ENCODE data around the gene SYT12. TPM values are rescaled to one million over a fixed set of nuclear protein-coding genes. Genes with fewer than 3 reads are reported as not detected.

SYT12 gene
- total and polyA plus RNA-seq, 2 of the 13 experiments (the other 11 are each of a cell fraction or from before 2014, with no cell fraction given): 0.01 to 0.02 TPM

DNA sequence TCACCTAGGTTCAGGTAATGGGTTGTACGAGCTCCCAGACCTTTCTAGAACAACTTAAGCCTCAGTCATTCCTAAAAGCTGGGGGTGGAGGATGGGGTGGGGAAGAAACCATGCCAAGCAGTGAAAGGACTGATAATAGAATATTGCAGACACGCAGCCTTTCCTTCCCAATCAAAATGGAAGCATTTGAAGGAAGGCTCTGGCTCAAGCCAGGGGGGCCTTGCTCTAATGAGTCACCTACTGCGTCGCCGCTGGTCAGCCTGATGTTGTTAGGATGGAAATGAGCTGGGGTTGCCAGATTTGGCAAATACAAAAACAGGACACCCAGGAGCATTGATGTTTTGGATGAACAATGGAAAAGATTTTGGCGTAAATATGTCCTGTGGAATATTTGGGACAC, 6.2 kb downstream of the SYT12 start (continued):
- TF ChIP-seq, protein P1, sequence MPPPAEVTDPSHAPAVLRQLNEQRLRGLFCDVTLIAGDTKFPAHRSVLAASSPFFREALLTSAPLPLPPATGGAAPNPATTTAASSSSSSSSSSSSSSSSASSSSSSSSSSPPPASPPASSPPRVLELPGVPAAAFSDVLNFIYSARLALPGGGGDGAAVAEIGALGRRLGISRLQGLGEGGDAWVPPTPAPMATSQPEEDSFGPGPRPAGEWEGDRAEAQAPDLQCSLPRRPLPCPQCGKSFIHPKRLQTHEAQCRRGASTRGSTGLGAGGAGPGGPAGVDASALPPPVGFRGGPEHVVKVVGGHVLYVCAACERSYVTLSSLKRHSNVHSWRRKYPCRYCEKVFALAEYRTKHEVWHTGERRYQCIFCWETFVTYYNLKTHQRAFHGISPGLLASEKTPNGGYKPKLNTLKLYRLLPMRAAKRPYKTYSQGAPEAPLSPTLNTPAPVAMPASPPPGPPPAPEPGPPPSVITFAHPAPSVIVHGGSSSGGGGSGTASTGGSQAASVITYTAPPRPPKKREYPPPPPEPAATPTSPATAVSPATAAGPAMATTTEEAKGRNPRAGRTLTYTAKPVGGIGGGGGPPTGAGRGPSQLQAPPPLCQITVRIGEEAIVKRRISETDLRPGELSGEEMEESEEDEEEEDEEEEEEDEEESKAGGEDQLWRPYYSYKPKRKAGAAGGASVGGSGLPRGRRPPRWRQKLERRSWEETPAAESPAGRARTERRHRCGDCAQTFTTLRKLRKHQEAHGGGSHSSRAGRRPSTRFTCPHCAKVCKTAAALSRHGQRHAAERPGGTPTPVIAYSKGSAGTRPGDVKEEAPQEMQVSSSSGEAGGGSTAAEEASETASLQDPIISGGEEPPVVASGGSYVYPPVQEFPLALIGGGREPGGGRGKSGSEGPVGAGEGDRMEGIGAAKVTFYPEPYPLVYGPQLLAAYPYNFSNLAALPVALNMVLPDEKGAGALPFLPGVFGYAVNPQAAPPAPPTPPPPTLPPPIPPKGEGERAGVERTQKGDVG (CRISPR knock-in tag; IDR thresholded peaks at IDR 0.05; ENCODE audit: borderline replicate concordance): no peak
- TF ChIP-seq ZNF558 (CRISPR knock-in tag; IDR thresholded peaks at IDR 0.05; ENCODE audit: borderline replicate concordance) (no peak), ZBTB21 (CRISPR knock-in tag; IDR thresholded peaks at IDR 0.05) (no peak), BRCA1 (CRISPR knock-in tag; IDR thresholded peaks at IDR 0.05) (no peak), CCAR2 (optimal IDR thresholded peaks at IDR 0.05; ENCODE audit: low read depth, low read length) (no peak)

DNA sequence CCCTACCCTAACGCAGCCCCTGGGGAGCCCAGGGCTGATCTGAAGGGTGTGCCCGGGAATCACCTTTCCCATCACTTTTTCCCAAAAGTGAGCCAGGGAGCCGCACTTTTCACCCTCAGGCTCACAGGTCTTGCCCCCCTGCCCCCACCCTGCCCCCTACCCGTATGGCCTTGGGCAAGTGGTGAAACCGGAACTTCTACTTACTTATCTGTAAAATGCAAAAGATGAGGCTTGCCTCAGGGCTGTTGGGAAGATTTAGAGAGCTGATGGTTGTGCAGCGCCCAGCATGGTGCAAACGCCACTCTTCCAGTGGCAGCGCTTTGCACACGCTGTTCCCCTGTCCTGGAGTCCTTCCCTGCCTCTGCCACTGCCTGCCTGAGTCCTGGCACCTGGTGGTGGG, 8.0 kb downstream of the SYT12 start:
- Histone ChIP-seq H3K4me1 (ENCODE audit: insufficient read depth, low read length) (no peaks in the 10 kb centered on the region), H4K20me1 (ENCODE audit: insufficient read depth, low read length) (no peaks in the 10 kb centered on the region), H3K79me2 (ENCODE audit: insufficient read depth, low read length) (no peaks in the 10 kb centered on the region), H3K27me3 (ENCODE audit: control insufficient read depth in 1 of 2, insufficient read depth in 2 of 2, low read length in 2 of 2) (peaks cover 0 to 32% of the 10 kb centered on the region in 2 experiments; a peak in 4 of 5 replicates), H3K9ac (ENCODE audit: insufficient read depth, low read depth, low read length) (no peak overlapping the region), H2AFZ (ENCODE audit: low read length) (no peak overlapping the region), H3K4me2 (ENCODE audit: low read depth, low read length) (no peak overlapping the region), H3K27ac (ENCODE audit: extremely low read length, insufficient read depth, low read length) (no peak overlapping the region), H3K4me3 (replicated peaks in 1 of 3; ENCODE audit: insufficient read depth in 1 of 3, low read depth in 2 of 3, low read length in 3 of 3) (no peak overlapping the region), H3K9me3 (ENCODE audit: low read length) (no peaks in the 10 kb centered on the region), H3K36me3 (replicated peaks in 1 of 2; ENCODE audit: control insufficient read depth in 1 of 2, insufficient read depth in 2 of 2, low read length in 2 of 2) (no peaks in the 10 kb centered on the region)
- DNase-seq (ENCODE audit: low spot score) (no peak), FAIRE-seq (no peak), ATAC-seq (no peak)
- in situ Hi-C loops (cut with HindIII; ENCODE audit: extremely low pct_ligation_motif_present, low pct_unique_long_range_greater_than_20kb): no loop called here
- TF ChIP-seq PRPF4 (IDR thresholded peaks at IDR 0.05; ENCODE audit: low read depth, low read length, poor library complexity, severe bottlenecking) (no peak), ZNF235 (CRISPR knock-in tag; IDR thresholded peaks at IDR 0.05; ENCODE audit: borderline replicate concordance) (no peak), ZNF749 (CRISPR knock-in tag; IDR thresholded peaks at IDR 0.05; ENCODE audit: borderline replicate concordance) (no peak), PAX8 (CRISPR knock-in tag; IDR thresholded peaks at IDR 0.05; ENCODE audit: borderline replicate concordance) (no peak), ADNP (CRISPR knock-in tag; IDR thresholded peaks at IDR 0.05) (no peak), NCOR1 (IDR thresholded peaks at IDR 0.05; ENCODE audit: borderline replicate concordance, low read length) (no peak), FOSL1 (CRISPR knock-in tag; IDR thresholded peaks at IDR 0.05; ENCODE audit: borderline replicate concordance) (no peak), SSRP1 (CRISPR knock-in tag; IDR thresholded peaks at IDR 0.05) (no peak), ZNF570 (CRISPR knock-in tag; IDR thresholded peaks at IDR 0.05; ENCODE audit: borderline replicate concordance) (no peak), ZNF354B (CRISPR knock-in tag; IDR thresholded peaks at IDR 0.05) (no peak), ZNF33A (CRISPR knock-in tag; IDR thresholded peaks at IDR 0.05; ENCODE audit: borderline replicate concordance) (no peak), HDAC6 (IDR thresholded peaks at IDR 0.05; ENCODE audit: low read depth, low read length) (no peak), TBX2 (CRISPR knock-in tag; IDR thresholded peaks at IDR 0.05; ENCODE audit: borderline replicate concordance) (no peak), BRCA1 (CRISPR knock-in tag; IDR thresholded peaks at IDR 0.05) (no peak)
- TF ChIP-seq, protein P2, sequence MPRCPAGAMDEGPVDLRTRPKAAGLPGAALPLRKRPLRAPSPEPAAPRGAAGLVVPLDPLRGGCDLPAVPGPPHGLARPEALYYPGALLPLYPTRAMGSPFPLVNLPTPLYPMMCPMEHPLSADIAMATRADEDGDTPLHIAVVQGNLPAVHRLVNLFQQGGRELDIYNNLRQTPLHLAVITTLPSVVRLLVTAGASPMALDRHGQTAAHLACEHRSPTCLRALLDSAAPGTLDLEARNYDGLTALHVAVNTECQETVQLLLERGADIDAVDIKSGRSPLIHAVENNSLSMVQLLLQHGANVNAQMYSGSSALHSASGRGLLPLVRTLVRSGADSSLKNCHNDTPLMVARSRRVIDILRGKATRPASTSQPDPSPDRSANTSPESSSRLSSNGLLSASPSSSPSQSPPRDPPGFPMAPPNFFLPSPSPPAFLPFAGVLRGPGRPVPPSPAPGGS (CRISPR knock-in tag; IDR thresholded peaks at IDR 0.05): no peak
- intact Hi-C loops (cut with micrococcal nuclease; ENCODE audit: unreplicated experiment): no loop called here
- POLR2A ChIA-PET: no interaction called here
- WGBS (ENCODE audit: low lambda C conversion rate): 42% methylated on average over 7 of the region's 9 CpGs
- CTCF ChIA-PET (ENCODE audit: low intra/inter-chr PET ratio, low total read pairs): no interaction called here
- BruUV-seq (replicated peaks): no TSS peak

All from HepG2 (cell line).